ENCODE measurements around the gene HEXIM2. TPM values are rescaled to one million over a fixed set of nuclear protein-coding genes. Genes with fewer than 3 reads are reported as not detected.
"Not testable (repeated sequence)": the region's sequence is repeated elsewhere in the genome, so short reads cannot be mapped to it uniquely, and the experiment has no call there.

The HEXIM2 gene
- total RNA-seq, 1 donor from 2014 or later = 6.7 TPM

DNA sequence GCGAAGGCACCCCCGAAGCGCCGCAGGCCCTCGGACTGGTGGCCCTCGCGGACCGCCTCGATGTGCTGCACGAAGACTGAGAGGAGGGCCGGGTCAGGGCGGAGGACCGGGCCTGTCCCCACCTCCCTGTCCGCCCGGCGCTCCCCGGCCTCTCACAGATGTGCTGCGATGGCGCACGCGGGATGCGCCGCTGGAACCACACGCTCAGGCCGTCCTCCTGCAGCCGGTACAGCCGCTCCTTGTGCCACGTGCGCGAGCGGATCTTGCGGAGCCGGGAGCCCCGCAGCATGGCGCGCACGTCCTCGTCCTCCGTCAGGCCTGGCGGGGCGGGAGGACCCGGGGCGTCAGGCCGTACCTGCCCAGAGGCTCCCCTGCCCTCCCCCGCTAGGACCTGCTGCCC, 40.6 kb upstream of the HEXIM2 start:
- no peak overlapping the region for H3K4me3 Mint-ChIP-seq
- DNase-seq = no peak
- no peaks in the 10 kb centered on the region for H3K9me3 Mint-ChIP-seq
- no peaks in the 10 kb centered on the region for H3K4me1 Mint-ChIP-seq
- intact Hi-C loops (cut with micrococcal nuclease) = no loop called here
- no peak overlapping the region for H3K27ac Mint-ChIP-seq
- peaks cover 10% of the 10 kb centered on the region for H3K27me3 Mint-ChIP-seq
- H3K36me3 Mint-ChIP-seq (ENCODE audit: low read depth) = no peaks in the 10 kb centered on the region

DNA sequence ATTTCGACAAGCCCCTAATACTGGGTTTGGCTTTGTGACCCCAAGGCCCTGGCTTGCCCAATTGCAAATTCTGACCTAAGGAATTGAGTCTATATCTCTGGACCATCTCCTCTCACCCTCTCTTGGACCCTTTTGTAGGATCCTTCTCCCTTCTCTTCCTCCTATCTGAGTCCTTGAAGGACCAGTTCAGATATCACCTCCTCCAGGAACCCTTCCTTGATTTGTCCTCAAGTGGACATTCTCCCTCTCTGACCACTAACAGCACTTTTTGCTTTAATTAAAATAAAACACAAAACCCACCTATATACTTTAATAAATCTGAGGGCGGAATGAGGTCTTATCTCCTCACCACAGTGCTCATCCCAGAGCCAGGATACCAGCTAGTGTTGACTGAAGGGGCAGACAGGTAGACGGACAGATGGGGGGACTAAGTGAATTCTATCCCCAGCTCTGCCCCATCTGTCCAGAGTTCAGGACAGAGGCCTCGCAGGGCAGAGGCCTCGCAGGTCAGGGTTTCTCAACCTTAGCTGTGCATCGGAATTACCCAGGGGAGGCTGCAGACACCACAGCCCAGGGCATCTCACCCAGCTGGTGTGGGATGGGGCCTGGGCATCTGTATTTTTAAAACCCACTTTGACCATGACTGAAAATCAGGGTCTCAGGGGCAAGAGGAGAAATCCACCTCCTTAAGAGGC, 38.5 kb upstream of the HEXIM2 start:
- Mint-ChIP-seq H3K4me3 (no peak overlapping the region), H3K27me3 (peaks cover 10% of the 10 kb centered on the region), H3K4me1 (no peaks in the 10 kb centered on the region), H3K27ac (no peak overlapping the region), H3K9me3 (no peaks in the 10 kb centered on the region), H3K36me3 (ENCODE audit: low read depth) (no peaks in the 10 kb centered on the region)
- DNase-seq = no peak
- intact Hi-C loops (cut with micrococcal nuclease) = no loop called here

DNA sequence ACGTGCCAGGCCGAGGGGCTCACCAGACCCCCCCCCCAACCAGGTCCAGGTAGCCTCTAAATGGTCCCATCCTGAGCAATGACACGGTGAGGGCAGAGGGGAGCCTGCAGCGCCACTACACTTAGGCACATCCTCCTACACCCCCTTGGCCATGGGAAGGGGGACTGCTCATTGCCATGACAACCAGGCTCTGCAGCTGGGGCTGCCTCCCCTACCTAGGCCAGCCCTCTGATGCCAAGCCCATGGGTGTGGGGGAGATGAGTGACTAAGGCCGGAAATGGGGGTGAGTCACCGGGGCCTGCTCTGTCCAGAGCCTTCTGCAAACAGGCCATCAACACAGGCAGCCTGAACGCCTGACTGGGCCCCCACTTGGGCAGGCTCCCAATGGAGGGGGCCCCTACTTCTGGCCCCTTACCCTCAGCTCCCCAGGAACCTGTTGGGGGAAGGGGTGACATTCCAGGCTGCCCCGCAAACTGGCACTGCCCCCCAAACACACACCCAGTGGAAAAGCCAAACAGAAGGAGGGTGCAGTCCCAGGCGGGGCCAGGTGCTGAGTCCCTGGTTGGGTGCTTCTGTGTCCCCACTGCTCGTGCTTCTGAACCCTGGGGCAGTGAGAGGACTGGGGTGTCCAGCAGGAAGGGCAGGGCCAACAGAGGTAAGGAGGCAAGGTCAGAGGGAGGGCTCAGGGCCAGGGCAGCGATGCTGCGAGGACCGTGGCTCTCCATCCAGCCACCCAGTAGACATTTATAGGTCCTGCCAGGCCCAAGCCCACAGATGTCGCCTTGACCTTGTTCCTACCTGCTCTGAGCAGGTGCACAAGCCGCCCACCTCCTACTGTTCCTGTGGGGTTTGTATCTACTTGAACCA, 37.5 kb upstream of the HEXIM2 start:
- no peak for DNase-seq
- no peaks in the 10 kb centered on the region for H3K9me3 Mint-ChIP-seq
- no peak overlapping the region for H3K4me3 Mint-ChIP-seq
- no peak overlapping the region for H3K27ac Mint-ChIP-seq
- intact Hi-C loops (cut with micrococcal nuclease) = no loop called here
- H3K36me3 Mint-ChIP-seq (ENCODE audit: low read depth) = no peaks in the 10 kb centered on the region
- peaks cover 10% of the 10 kb centered on the region for H3K27me3 Mint-ChIP-seq
- no peaks in the 10 kb centered on the region for H3K4me1 Mint-ChIP-seq

DNA sequence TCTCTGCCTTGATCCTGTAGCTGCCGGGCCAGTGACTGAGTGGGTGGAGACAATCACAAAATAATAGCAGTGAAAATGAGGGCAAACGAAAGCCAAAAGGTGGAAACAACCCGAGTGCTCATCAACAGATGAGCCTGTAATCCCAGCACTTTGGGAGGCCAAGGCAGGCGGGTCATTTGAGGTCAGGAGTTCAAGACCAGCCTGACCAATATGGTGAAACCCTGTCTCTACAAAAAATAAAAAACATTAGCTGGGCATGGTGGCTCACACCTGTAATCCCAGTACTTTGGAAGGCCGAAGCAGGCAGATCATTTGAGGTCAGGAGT, 36.9 kb upstream of the HEXIM2 start:
- H3K4me3 Mint-ChIP-seq; DNase-seq; H3K27ac Mint-ChIP-seq; H3K4me1 Mint-ChIP-seq; H3K36me3 Mint-ChIP-seq (ENCODE audit: low read depth); intact Hi-C loops (cut with micrococcal nuclease); H3K9me3 Mint-ChIP-seq; H3K27me3 Mint-ChIP-seq: not testable (repeated sequence)

DNA sequence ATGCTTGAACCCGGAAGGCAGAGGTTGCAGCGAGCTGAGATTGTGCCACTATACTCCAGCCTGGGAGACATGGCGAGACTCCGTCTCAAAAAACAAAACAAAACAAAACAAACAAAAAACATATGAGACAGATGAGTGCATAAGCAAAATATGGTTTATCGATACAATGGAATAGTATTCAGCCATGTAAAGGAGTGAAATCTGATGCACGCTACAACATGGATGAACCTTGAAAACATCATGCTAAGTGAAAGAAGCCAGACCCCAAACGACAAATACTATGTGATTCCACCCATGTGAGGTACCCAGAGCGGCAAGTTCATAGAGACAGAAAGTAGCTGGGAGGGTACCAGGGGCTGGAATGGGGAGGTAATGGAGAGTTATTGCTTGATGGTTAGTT, 36.2 kb upstream of the HEXIM2 start:
- Mint-ChIP-seq H3K4me3 (no peak overlapping the region), H3K36me3 (ENCODE audit: low read depth) (no peaks in the 10 kb centered on the region), H3K9me3 (no peaks in the 10 kb centered on the region), H3K27ac (no peak overlapping the region), H3K27me3 (peaks cover 13% of the 10 kb centered on the region), H3K4me1 (no peaks in the 10 kb centered on the region)
- DNase-seq = no peak
- intact Hi-C loops (cut with micrococcal nuclease) = no loop called here

DNA sequence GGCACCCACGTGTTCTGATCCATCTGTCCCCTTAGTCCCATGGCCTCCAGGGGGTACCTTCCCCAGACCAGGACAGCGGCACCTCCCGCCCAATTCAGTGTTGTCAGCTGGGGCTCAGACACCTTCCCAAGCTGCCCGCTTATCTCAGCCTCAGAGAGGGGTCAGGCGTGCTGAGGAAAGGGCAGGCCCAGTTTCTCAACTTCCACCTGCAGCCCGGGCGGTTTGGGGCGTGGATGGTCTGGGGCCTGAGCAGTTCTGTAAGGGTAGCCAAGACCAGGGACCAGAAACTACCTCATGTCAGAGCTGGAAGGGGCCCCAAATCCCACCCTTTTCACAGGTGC, 34.5 kb upstream of the HEXIM2 start:
- peaks cover 2% of the 10 kb centered on the region for H3K4me1 Mint-ChIP-seq
- no peak overlapping the region for H3K4me3 Mint-ChIP-seq
- H3K27me3 Mint-ChIP-seq = peaks cover 15% of the 10 kb centered on the region
- no peaks in the 10 kb centered on the region for H3K36me3 Mint-ChIP-seq (ENCODE audit: low read depth)
- no peak overlapping the region for H3K27ac Mint-ChIP-seq
- no peaks in the 10 kb centered on the region for H3K9me3 Mint-ChIP-seq
- DNase-seq = no peak
- intact Hi-C loops (cut with micrococcal nuclease) = no loop called here

DNA sequence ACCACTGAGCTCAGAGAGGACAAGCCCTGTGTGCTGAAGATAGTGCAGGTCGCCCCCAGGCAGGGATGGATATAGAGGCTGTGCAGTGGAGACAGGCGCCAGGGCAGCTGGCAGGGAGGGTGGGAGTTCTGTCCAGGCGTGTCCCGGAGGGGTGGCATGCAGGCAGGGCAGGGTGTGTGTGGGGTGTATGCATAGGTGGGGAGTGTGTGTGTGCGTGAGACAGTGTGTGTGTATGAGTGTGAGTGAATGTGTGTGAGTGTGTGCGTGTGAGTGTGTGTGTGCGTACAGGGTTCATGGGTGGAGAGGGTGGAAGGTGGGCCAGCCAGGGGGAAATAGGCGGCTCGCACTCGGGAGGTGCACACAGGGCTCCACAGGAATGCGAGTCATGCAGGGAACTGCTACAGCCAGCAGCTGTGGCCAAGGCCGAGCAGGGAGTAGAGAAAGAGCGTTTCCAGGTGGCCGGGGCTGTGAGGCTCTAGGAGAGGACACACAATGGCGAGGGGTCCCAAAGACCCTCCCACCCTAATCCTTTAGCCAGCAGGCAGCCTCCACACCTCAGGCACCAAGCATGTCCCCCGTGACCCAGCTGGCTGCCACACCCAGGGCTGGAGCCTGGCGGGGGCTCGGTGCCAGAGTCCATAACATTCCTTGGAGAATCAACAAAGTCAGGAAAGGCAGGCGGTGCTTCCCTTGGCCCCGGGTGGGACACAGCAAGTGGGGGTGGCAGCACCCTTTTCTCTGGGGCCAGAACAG, 34.0 kb upstream of the HEXIM2 start:
- Mint-ChIP-seq H3K4me3 (no peak overlapping the region), H3K36me3 (ENCODE audit: low read depth) (no peaks in the 10 kb centered on the region), H3K4me1 (peaks cover 2% of the 10 kb centered on the region), H3K27ac (no peak overlapping the region), H3K27me3 (peaks cover 15% of the 10 kb centered on the region), H3K9me3 (no peaks in the 10 kb centered on the region)
- DNase-seq = no peak
- intact Hi-C loops (cut with micrococcal nuclease) = no loop called here

DNA sequence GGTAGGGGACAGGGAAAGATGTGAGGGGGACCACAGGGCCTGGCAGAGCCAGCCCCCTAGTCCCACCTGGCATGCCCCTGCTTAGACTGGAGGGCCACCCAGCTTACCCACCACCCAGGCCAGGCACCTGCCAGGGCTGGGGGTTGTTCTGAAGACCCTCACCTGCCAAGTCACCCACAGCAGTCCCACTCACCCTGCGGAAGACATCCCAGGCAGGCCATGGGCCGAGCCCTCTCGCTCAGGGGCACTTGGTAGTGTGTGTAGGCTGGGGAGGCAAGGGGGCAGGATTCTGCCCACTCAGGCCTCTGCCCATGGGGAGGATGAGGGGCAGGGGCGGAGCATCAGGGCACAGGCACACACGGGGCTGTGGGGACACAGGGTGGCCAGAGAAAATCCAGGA, 33.3 kb upstream of the HEXIM2 start:
- intact Hi-C loops (cut with micrococcal nuclease) = no loop called here
- DNase-seq = no peak
- Mint-ChIP-seq H3K4me1 (peaks cover 2% of the 10 kb centered on the region), H3K9me3 (no peaks in the 10 kb centered on the region), H3K4me3 (no peak overlapping the region), H3K27me3 (peaks cover 13% of the 10 kb centered on the region), H3K27ac (no peak overlapping the region), H3K36me3 (ENCODE audit: low read depth) (no peaks in the 10 kb centered on the region)

DNA sequence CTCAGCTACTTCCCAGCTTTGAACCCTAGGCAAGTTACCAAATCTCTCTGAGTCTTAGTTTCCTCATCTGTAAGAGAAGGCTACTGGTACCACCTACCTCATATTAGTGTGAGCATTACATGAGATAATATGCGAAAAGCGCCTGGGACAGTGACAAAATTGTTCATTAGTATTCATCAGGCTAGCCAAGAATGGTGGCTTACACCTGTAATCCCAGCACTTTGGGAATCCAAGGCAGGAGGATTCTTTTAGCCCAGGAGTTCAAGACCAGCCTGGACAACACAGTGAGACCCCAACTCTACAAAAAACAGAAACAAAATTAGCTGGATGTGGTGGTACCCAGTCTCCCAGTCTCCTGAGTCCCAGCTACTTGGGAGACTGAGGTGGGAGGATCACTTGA, 32.7 kb upstream of the HEXIM2 start:
- no peaks in the 10 kb centered on the region for H3K36me3 Mint-ChIP-seq (ENCODE audit: low read depth)
- H3K4me3 Mint-ChIP-seq = no peak overlapping the region
- peaks cover 2% of the 10 kb centered on the region for H3K4me1 Mint-ChIP-seq
- no peak overlapping the region for H3K27ac Mint-ChIP-seq
- intact Hi-C loops (cut with micrococcal nuclease) = no loop called here
- H3K9me3 Mint-ChIP-seq = no peaks in the 10 kb centered on the region
- H3K27me3 Mint-ChIP-seq = peaks cover 13% of the 10 kb centered on the region
- no peak for DNase-seq

DNA sequence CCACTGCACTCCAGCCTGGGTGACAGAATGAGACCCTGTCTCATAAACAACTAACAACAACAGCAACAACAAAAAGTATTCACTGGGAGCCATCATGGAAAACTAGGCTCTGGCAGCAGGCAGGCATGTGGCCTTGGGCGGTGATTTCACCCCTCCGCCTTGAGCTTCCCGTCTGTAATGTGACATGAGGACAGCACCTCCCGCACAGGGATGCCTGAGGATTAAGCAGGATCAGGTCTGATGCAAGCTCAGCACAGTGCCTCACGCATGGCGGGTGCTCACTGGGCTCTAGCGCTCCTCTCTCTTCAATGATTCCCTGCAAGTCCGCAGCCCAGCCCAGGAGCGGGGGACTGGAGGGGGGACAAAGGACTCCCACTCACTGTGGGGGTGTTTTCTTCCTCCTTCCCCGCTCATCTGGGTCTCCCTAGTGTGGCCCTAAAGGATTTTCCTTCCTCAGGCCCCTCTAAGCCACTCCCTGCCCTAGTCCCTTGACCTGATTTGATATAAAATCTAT, 32.2 kb upstream of the HEXIM2 start:
- Mint-ChIP-seq H3K9me3 (no peaks in the 10 kb centered on the region), H3K27me3 (peaks cover 13% of the 10 kb centered on the region), H3K4me3 (no peak overlapping the region), H3K27ac (no peak overlapping the region), H3K4me1 (peaks cover 2% of the 10 kb centered on the region), H3K36me3 (ENCODE audit: low read depth) (no peaks in the 10 kb centered on the region)
- DNase-seq = no peak
- intact Hi-C loops (cut with micrococcal nuclease) = no loop called here

DNA sequence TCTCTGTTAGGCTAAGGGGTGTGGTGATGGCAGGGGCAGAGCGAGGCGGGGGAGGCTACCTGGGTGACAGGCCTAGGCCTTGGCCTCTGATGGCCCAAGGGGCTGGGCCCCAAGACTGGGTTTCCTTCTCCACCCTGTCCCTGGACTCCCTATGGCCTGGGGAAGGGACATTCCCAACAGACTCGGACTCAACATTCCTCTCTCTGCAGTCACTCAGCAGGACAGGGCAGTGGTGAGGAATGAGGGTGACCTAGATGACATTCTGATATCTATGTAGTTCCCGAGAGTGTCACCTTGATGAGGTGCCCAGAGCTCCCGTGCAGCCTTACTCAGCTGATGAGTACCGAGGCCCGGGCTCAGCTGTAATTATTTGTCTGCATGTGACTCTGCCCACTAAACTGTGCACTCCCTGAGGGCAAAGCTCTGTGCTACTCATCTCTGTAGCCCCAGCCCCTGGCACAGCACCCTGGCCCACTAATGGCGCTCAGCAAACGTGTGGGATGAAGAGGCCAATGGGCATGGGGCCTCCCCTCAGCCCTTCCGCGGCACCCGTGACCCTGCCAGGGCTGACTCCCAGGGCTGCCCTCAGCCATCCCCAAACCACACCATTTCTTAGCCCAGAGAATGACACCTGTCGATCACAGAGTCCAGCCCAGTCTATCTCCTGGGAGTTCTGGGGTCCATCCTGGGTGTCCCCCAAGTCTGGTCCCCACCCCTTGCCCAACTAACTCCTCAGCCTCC, 31.6 kb upstream of the HEXIM2 start:
- Mint-ChIP-seq H3K36me3 (ENCODE audit: low read depth) (no peaks in the 10 kb centered on the region), H3K4me1 (peaks cover 3% of the 10 kb centered on the region), H3K4me3 (no peak overlapping the region), H3K27me3 (peaks cover 13% of the 10 kb centered on the region), H3K27ac (no peak overlapping the region), H3K9me3 (no peaks in the 10 kb centered on the region)
- intact Hi-C loops (cut with micrococcal nuclease) = no loop called here
- DNase-seq = no peak

DNA sequence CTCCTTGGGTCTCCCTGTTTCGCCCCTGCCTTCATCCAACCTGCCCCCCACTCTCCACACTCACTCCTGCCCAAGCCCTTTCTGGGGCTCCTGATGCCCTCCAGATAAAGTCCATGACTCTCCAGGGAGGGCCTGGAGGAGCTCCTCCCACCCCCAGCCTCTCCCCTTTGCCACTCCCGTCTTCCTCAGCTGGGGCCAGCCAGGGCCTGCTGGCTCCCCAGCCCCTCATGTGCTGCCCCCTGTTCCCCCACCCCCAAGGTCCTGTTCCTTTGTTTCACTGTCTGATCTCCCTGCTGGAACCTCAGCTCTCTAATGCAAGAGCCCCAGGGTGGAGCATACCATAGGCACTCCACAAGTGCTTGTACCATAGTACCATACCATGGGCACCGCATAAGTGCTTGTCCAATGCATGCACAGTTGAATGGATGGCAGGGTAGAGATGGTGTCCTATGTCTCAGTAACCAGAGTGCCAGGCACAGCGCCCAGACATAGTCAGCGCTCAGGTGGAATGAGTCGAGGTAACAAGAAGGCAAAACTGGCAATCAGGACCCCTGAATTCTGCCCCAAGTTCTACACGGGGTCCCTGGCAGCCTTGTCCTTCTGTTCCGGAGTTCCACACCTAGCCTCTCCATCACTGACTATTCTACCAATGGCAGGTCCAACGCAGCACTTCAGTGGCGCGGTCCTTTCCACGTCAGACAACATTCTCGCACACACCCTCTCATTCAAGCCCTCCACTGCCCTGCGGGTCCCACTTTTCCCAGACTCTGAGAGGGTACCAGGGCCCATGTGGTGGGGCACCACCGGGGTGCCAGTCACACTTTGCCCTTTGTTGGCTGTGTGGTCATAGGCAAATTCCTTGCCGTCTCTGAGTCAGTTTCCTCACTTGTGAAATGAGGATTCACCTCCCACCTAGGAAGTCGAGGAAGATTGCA, 30.7 kb upstream of the HEXIM2 start:
- H3K4me1 Mint-ChIP-seq = peaks cover 4% of the 10 kb centered on the region
- H3K36me3 Mint-ChIP-seq (ENCODE audit: low read depth) = no peaks in the 10 kb centered on the region
- DNase-seq = no peak
- peaks cover 13% of the 10 kb centered on the region for H3K27me3 Mint-ChIP-seq
- H3K27ac Mint-ChIP-seq = no peak overlapping the region
- H3K4me3 Mint-ChIP-seq = peak overlapping the region; percentile 89
- intact Hi-C loops (cut with micrococcal nuclease) = no loop called here
- no peaks in the 10 kb centered on the region for H3K9me3 Mint-ChIP-seq
